GM19239 (cell line): ENCODE data around the gene ANKRD6.

Experiments used
- DNase-seq: peaks from one replicate; pipeline ENCODE4 v3.0.0; 2011; ENCODE audit warnings: low spot score; ENCODE audit not compliant: insufficient read length
- FAIRE-seq: peaks from 2 replicates; lab custom pipeline; 2011; peaks lifted over from hg19 to GRCh38; lab: Jason Lieb, UNC

Gene ANKRD6

DNA sequence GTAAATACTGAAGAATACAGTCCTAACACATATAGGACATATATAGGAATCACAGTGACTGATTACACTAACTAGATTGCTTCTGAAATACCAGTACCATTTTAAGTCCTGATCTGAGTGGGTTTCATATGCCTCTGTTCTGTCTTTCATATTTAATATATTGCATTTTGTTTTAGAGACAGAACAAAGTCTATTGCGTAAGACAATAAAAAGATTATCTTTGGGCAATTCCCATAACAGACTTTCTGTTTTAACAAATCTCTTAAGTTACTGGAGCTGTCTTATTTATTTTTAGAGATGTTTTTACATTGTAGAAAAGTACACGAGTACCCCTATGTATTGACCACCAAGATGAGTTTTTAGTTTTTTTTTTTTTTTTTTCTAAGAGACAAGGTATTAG is 29.6 kb downstream of the ANKRD6 start:
- FAIRE-seq (no peak), DNase-seq (no peak)

DNA sequence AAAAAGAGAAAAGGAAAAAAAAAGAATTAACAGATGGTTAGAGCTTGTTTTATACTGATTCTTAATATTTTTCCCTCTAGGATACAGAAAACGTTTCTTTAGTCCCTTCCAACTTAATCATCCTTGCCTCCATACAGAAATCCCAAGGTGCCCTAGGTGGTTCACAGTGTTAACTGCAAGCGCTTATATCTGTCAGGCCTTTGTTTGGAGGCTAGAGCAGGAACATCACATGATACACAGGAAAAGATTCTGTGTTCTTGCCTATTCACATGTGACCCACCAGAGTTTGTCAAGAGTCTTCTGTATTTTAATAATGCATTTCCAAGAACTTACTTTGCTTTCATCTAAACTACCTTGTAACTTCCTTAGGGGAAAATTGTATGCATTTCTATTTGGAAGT is 31.3 kb downstream of the ANKRD6 start:
- peak; percentile 18 for FAIRE-seq
- DNase-seq, result no peak

GRCh38 chr6:89467437-89467836 is 34.5 kb downstream of the ANKRD6 start:
- DNase-seq (no peak), FAIRE-seq (no peak)

DNA sequence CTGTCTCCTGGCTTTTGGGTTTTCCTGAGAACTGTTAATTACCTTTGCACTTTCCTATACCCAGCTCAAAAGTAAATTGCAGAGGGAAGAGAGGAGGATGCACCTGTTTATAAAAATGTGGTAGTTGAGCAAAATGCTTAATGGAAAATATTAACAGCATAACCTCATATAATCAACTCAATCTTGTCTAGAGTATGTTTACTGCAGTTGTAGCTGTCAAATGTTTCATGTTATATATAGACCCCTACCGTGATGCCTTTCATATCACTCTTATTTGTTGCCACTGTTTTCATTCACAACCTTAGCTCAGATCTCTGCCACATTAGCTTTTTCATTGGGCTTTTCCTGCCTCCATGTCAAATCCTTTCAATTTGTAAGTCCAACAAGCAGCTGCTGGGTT is 36.0 kb downstream of the ANKRD6 start:
- no peak for DNase-seq
- no peak for FAIRE-seq

GRCh38 chr6:89471287-89471867 is 38.4 kb downstream of the ANKRD6 start:
- FAIRE-seq (no peak), DNase-seq (no peak)

- FAIRE-seq (peak; percentile 56), DNase-seq (no peak)
These were observed 42.1 kb downstream of the ANKRD6 start for GRCh38 chr6:89475101-89475500.

DNA sequence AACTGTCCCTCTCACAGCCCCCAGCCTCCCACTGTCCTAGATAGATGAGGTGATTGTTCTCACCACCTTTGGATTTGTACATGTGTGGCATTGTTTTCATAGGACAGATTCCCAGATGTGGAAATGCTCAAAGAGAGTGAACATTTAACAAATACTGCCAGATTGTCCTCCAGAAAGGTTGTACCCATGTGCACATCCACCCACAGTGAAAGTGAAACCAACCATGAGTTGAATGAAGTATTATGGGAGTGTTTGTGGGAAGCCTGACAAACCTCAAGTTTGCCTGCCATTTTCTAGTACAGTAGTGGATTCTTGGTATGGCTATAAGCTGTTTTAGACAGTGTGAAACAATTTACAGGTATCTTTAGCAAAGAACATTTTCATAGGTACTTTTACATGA is 42.7 kb downstream of the ANKRD6 start:
- FAIRE-seq (peak; percentile 93), DNase-seq (no peak)

GRCh38 chr6:89479897-89480296 is 46.9 kb downstream of the ANKRD6 start:
- peak; percentile 70 for FAIRE-seq
- no peak for DNase-seq

- FAIRE-seq, result no peak
- DNase-seq, result no peak
These were observed 48.7 kb downstream of the ANKRD6 start for GRCh38 chr6:89481695-89482094.

GRCh38 chr6:89482126-89482525 is 49.2 kb downstream of the ANKRD6 start:
- FAIRE-seq (no peak), DNase-seq (no peak)

- no peak for DNase-seq
- no peak for FAIRE-seq
These were observed 50.3 kb downstream of the ANKRD6 start for GRCh38 chr6:89483111-89483720.

DNA sequence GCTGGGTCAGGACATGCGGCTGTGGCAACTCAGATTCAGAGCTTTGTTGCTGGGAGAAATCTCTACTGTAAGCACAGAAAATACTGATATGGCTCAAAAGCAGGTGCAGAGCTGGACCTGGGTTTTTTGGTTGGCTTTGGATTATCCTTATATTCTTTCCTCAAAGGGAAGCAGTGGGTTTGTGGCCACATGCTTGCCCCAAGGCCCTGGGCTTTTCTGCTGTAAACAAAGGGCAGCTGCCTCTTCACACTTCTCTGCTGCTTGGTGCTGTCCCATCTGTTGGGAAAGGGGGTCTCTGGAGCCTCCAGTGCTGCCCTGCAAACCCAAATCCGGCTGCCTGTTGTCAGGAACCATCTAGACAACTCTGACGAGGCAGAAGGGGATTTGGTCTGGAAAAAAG is 52.4 kb downstream of the ANKRD6 start:
- no peak for FAIRE-seq
- DNase-seq, result no peak

GRCh38 chr6:89487864-89488263 is 54.9 kb downstream of the ANKRD6 start:
- FAIRE-seq, result no peak
- DNase-seq, result no peak

- no peak for DNase-seq
- no peak for FAIRE-seq
These were observed 55.5 kb downstream of the ANKRD6 start for GRCh38 chr6:89488438-89488837.

- no peak for FAIRE-seq
- DNase-seq, result no peak
These were observed 56.1 kb downstream of the ANKRD6 start for GRCh38 chr6:89489078-89489477.

- DNase-seq, result no peak
- FAIRE-seq, result no peak
These were observed 59.2 kb downstream of the ANKRD6 start for GRCh38 chr6:89492025-89492640.

GRCh38 chr6:89494131-89494793 is 61.3 kb downstream of the ANKRD6 start:
- no peak for FAIRE-seq
- DNase-seq, result no peak

DNA sequence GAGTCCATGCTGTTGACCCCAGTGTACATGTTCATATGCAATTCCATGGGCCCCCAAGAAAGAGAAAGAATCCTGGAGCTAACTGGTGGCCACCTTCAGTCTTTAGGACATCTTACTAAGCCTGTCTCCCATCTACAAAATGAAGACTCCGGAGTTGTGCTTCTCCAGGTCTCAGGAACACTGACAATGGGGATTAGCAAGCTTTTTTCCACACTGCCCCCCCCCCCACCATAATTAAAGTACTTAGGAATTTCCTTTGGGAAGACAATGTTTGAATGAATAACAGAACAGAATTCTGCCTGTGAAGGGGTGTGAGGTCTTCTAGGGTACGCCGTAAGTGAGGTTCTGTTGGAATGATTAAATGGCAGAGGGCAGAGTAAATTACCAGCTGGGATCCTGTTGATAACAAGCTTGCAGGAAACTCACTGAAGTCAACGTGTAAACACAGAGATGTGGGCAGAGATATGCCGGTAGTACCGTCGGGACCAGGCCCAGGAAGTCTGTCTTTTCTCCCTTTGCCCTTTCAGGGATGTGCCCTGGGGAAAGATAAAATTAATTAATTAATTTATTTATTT is 63.1 kb downstream of the ANKRD6 start:
- FAIRE-seq (no peak), DNase-seq (no peak)

GRCh38 chr6:89500611-89501010 is 67.7 kb downstream of the ANKRD6 start:
- FAIRE-seq (no peak), DNase-seq (no peak)

DNA sequence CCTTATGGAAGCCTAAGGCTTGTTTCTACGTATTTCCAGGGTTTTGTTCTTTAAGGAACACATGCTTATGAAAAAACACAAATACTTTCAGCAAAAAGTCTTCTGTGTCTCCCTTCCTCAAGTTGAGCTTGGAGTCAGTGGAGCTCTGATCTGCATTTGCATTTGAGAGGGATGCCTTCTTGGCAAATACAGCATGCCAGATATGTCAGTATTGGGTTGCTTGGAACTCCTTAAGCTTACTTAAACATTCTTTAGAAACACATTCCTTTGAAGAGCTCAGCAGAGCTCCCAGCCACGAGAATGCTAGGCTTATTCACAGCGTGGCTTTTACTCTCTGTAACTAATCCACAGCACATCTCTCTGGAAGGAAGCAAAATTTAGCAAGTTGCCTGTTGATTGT is 68.3 kb downstream of the ANKRD6 start:
- DNase-seq (no peak), FAIRE-seq (no peak)

- DNase-seq (no peak), FAIRE-seq (no peak)
These were observed 68.8 kb downstream of the ANKRD6 start for GRCh38 chr6:89501753-89502152.
